K562 (cell line): ENCODE data around the gene NKD1. TPM values are rescaled to one million over a fixed set of nuclear protein-coding genes. Genes with fewer than 3 reads are reported as not detected.
"Not testable (repeated sequence)": the region's sequence is repeated elsewhere in the genome, so short reads cannot be mapped to it uniquely, and the experiment has no call there.

Experiments
- ATAC-seq: fragments of 200-7000 bp; cut with Tn5 transposase; 3 replicates; pipeline ENCODE4 v1.9.1; 2020; ENCODE audit warnings: moderate library complexity
- BruUV-seq: library from RNA; stranded (reverse); fragments of 400-500 nt; replicated peaks from 2 replicates; lab custom pipeline; 2021; lab: Mats Ljungman, UMichigan
- CTCF ChIA-PET: fragments of 300-600 bp; formaldehyde crosslinking; extraction: SDS; loops from one replicate; lab custom pipeline; 2021; ENCODE audit warnings: low intra/inter-chr PET ratio; lab: Yijun Ruan, JAX
- POLR2A ChIA-PET: fragments of 300-600, 350-650 bp; sonication (Branson Sonifier 250); formaldehyde crosslinking; extraction: SDS; loops from one replicate; lab custom pipeline; 2021; ENCODE audit warnings: antibody characterized with exemption, inconsistent platforms; lab: Yijun Ruan, JAX
- DNase-seq, 4 experiments: peaks; one replicate each; pipeline versions ENCODE4 v3.0.0 to v3.0.0-alpha.2; 2011 to 2018; ENCODE audit warnings: low spot score in 3 of 4, mixed read lengths in 3 of 4; ENCODE audit errors: extremely low read depth in 1 of 4
- FAIRE-seq: peaks from 2 replicates; lab custom pipeline; 2011; peaks lifted over from hg19 to GRCh38; lab: Jason Lieb, UNC
- H2AFZ ChIP-seq: 2 replicates; pipeline ENCODE4 v1.6.0; 2011; ENCODE audit warnings: low read depth, low read length, control low read depth, inconsistent platforms
- H3K27ac ChIP-seq: fragments of 200-600 bp; 3 replicates; pipeline ENCODE4 v1.8.0; 2011; ENCODE audit warnings: low read depth, mild to moderate bottlenecking, control low read depth, inconsistent platforms, low read length, moderate library complexity, mixed read lengths; ENCODE audit errors: extremely low read depth
- H3K27me3 ChIP-seq, 2 experiments: fragments of 300-600 bp in 1 of 2; 2 replicates in 1 of 2; 3 replicates in 1 of 2; pipeline versions ENCODE4 v1.6.0 to v1.8.0; 2011; ENCODE audit warnings: inconsistent platforms in 2 of 2, low read length in 2 of 2, mild to moderate bottlenecking in 1 of 2, mixed read lengths in 1 of 2, moderate library complexity in 1 of 2; ENCODE audit not compliant: control insufficient read depth in 2 of 2, insufficient read depth in 2 of 2
- H3K36me3 ChIP-seq: fragments of 300-600 bp; 3 replicates; pipeline ENCODE4 v1.8.0; 2011; ENCODE audit warnings: mild to moderate bottlenecking, low read length, inconsistent platforms; ENCODE audit not compliant: control insufficient read depth, insufficient read depth
- H3K4me1 ChIP-seq, 2 experiments: fragments of 200-600 bp in 1 of 2; replicated peaks in 1 of 2; 2 replicates in 1 of 2; 3 replicates in 1 of 2; pipeline versions ENCODE4 v1.5.1 to v1.8.0; 2011; ENCODE audit warnings: inconsistent platforms in 2 of 2, low read length in 2 of 2, mild to moderate bottlenecking in 1 of 2, mixed read lengths in 1 of 2, moderate library complexity in 1 of 2; ENCODE audit not compliant: control insufficient read depth in 2 of 2, insufficient read depth in 2 of 2
- H3K4me2 ChIP-seq: 2 replicates; pipeline ENCODE4 v1.6.1; 2011; ENCODE audit warnings: low read length, control low read depth, inconsistent platforms, mixed read lengths; ENCODE audit not compliant: insufficient read depth
- H3K4me3 ChIP-seq: fragments of 200-600 bp; sonication (generic), shearing (Covaris generic); 2 replicates; pipeline ENCODE4 v1.5.1; 2016; ENCODE audit warnings: control low read depth, inconsistent platforms
- H3K79me2 ChIP-seq: fragments of 200-600 bp; 3 replicates; pipeline ENCODE4 v1.8.0; 2011; ENCODE audit warnings: low read length, inconsistent platforms; ENCODE audit not compliant: control insufficient read depth, insufficient read depth
- H3K9ac ChIP-seq, 2 experiments: 2 replicates each; pipeline versions ENCODE4 v1.6.0 to v1.6.1; 2011; ENCODE audit warnings: low read depth in 2 of 2, low read length in 2 of 2, control low read depth in 1 of 2, inconsistent platforms in 1 of 2, mild to moderate bottlenecking in 1 of 2, mixed read lengths in 1 of 2; ENCODE audit not compliant: insufficient read depth in 1 of 2
- H3K9me1 ChIP-seq: one replicate; pipeline ENCODE4 v1.6.0; 2011; ENCODE audit warnings: inconsistent platforms, mild to moderate bottlenecking, low read length, moderate library complexity; ENCODE audit not compliant: control insufficient read depth, insufficient read depth
- H3K9me3 ChIP-seq: replicated peaks from 2 replicates; pipeline ENCODE4 v1.5.1; 2011; ENCODE audit warnings: low read depth, low read length, inconsistent platforms; ENCODE audit not compliant: control insufficient read depth, insufficient read depth
- H4K20me1 ChIP-seq: replicated peaks from 2 replicates; pipeline ENCODE4 v1.6.1; 2011; ENCODE audit warnings: low read length, inconsistent platforms, mixed read lengths; ENCODE audit not compliant: control insufficient read depth, insufficient read depth
- MED1 ChIP-seq: sonication (generic); formaldehyde crosslinking; IDR thresholded peaks from 2 replicates; pipeline ENCODE4 v1.8.1; 2023; ENCODE audit warnings: missing genetic modification reagents, borderline replicate concordance
- NFYB ChIP-seq: IDR thresholded peaks from 2 replicates; pipeline ENCODE4 v1.6.1; 2011; ENCODE audit warnings: mild to moderate bottlenecking, moderate library complexity; ENCODE audit not compliant: insufficient read length; ENCODE audit errors: extremely low read depth
- WGBS: fragments of 100-300 bp; shearing (Covaris generic); methylation state at CpG from one replicate; pipeline ENCODE4 v1.1.6; 2016; ENCODE audit warnings: low coverage, mixed read lengths; ENCODE audit not compliant: insufficient coverage; ENCODE audit errors: missing lambda C conversion rate; 5-methylcytosine and 5-hydroxymethylcytosine counted together
- in situ Hi-C: fragments of 300-500 bp; cut with MboI; formaldehyde crosslinking; loops from 4 replicates; pipeline ENCODE4 v1.15.0; 2018; ENCODE audit warnings: inconsistent platforms, mixed read lengths
- intact Hi-C: fragments of 100-400 bp; cut with micrococcal nuclease; formaldehyde crosslinking; loops from 2 replicates; pipeline ENCODE4 v1.14.2; 2022
- polyA plus RNA-seq, 8 experiments: library from polyadenylated mRNA; depleted of rRNA in 4 of 8; stranded (reverse) in 5 of 8; unstranded in 3 of 8; fragments of >200 nt; fragmentation: Nextera tagmentation in 2 of 8; fragmentation: Illumina TruSeq in 1 of 8; extraction: Ambion mirVana in 2 of 8; extraction: Trizol in 1 of 8; gene quantifications; 2 replicates each; pipeline versions ENCODE4 v1.2.1 to v1.2.3, GENCODE V29; 2011 to 2014; ENCODE audit warnings: inconsistent platforms in 1 of 8, missing spikeins in 1 of 8
- total RNA-seq, 7 experiments: library from RNA; depleted of rRNA in 6 of 7; stranded (reverse); fragments of >200 nt in 6 of 7; fragmentation: Illumina TruSeq in 2 of 7; extraction: Trizol in 2 of 7; gene quantifications; 2 replicates each; pipeline versions ENCODE4 v1.2.1 to v1.2.3, GENCODE V29; 2011 to 2021; ENCODE audit warnings: low replicate concordance in 1 of 7

Gene NKD1
- total and polyA plus RNA-seq, 9 of the 15 experiments (the other 6 are each of a cell fraction or from before 2014, with no cell fraction given), result under 0.01 to 0.24 (median 0.04) TPM; not detected in 2

DNA sequence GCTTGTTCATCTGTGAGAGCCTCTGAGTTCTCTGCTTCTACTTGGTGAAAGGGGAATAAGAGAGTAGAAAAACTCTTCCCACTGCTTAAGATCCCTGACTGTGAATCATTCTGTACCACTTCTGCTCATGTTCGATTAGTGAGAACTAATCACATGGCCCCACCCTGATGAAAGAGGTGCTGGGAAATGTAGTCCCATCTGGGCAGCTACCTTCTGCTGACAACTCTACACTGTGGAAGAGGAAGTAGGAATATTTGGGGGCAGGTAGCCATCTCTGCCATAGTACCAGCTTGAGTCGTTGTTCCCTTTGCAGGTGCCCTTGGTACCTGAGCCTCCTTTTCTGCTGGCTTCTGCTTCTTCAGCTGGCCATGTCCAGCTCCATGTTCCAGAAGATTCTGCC lies 29.9 kb downstream of the NKD1 start:
- no peak overlapping the region for H3K27ac ChIP-seq
- no peaks in the 10 kb centered on the region for H3K36me3 ChIP-seq
- no peak overlapping the region for H3K4me3 ChIP-seq
- H3K27me3 ChIP-seq, result peaks cover 12 to 51% of the 10 kb centered on the region in 2 experiments; a peak in 4 of 5 replicates
- CTCF ChIA-PET, result no interaction called here
- no peak overlapping the region for H3K9ac ChIP-seq
- H3K4me2 ChIP-seq, result no peak overlapping the region
- no peak for ATAC-seq
- H2AFZ ChIP-seq, result no peak overlapping the region
- intact Hi-C loops, result no loop called here
- H3K9me3 ChIP-seq, result no peaks in the 10 kb centered on the region
- no peaks in the 10 kb centered on the region for H3K4me1 ChIP-seq
- no peak for FAIRE-seq
- no peaks in the 10 kb centered on the region for H3K79me2 ChIP-seq
- no peak for TF ChIP-seq NFYB
- no peak for TF ChIP-seq MED1 (CRISPR knock-in tag)
- TF ChIP-seq, all 486 proteins: peak for 0
- H4K20me1 ChIP-seq, result no peaks in the 10 kb centered on the region
- 0% methylated on average over 2 of the region's 2 CpGs for WGBS
- in situ Hi-C loops, result no loop called here
- no TSS peak for BruUV-seq
- no peaks in the 10 kb centered on the region for H3K9me1 ChIP-seq
- POLR2A ChIA-PET, result no interaction called here
- DNase-seq, result no peak

GRCh38 chr16:50579373-50579772 lies 31.2 kb downstream of the NKD1 start:
- H3K9me1 ChIP-seq, H3K27ac ChIP-seq, H3K9me3 ChIP-seq, H3K9ac ChIP-seq, H3K4me3 ChIP-seq, H3K36me3 ChIP-seq, BruUV-seq, H3K79me2 ChIP-seq, CTCF ChIA-PET, POLR2A ChIA-PET, H3K4me2 ChIP-seq, ATAC-seq, H2AFZ ChIP-seq, in situ Hi-C loops, H3K4me1 ChIP-seq, H4K20me1 ChIP-seq, FAIRE-seq, DNase-seq, intact Hi-C loops: not testable (repeated sequence)
- H3K27me3 ChIP-seq, result peaks cover 9 to 45% of the 10 kb centered on the region in 2 experiments; a peak in 4 of 5 replicates
- 3% methylated on average over 22 of the region's 32 CpGs for WGBS
